HG03045 (cell line): ENCODE results near the gene HMX2.

ENCODE experiments used
- ATAC-seq: cut with Tn5 transposase; IDR thresholded peaks from one replicate; pipeline ENCODE4 v1.9.1; 2021; ENCODE audit warnings: mild to moderate bottlenecking, moderate library complexity; ENCODE audit not compliant: unreplicated experiment

HMX2 gene

DNA sequence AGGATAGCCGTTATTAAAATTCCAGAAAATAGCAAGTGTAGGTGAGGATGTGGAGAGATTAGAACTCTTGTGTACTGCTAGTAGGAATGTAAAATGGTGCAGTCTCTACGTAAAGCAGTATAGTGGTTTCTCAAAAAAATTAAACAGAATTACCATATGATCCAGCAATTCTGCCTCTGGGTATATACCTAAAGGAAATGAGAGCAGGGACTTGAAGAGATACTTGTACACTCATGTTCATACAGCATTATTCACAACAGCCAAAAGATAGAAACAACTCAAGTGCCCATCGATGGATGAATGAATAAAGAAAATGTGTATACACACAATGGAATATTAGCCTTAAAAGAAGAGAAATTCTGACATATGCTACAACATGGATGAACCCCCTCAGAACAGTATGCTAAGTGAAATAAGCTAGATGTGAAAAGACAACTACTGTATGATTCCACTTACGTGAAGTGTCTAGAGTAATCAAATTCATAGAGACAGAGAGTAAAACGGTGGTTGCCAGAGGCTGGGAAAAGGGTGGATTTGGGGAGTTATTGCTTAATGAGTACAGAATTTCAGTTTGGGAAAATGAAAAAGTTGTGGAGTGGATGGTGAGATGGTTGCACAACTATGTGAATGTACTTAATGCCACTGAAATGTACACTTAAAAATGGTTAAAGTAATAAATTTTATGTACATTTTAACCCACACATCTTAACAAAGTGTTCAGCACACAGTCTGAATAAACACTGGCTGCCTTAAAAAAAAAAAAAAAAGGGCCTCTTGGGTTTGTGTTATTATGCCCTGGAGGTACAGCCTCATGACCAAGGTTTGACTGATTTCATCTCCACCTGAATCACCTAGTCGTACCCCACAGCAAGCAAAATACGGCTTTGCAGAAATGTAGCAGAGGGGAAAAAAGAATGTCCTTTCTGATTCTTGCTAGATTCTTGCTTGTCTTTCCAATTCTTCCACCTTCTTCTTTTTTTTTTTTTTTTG lies 32.5 kb downstream of the HMX2 start:
- no peak for ATAC-seq

DNA sequence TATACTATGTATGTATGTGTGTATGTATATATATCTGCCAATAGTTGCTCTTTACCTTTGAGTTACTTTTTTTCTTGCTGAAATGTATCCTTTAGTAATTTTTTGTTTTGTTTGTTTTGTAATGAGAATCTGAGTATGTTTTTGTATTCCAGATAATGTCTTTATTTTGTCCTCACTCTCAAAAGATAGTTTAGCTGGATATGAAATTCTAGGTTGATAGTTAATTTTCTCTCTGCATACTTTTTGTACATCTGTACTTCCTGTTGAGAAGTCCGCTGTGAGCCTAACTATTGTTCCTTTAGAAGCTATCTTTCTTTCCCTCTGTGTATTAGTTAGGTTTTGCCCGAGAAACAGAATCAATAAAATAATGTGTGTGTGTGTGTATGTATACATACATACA lies 35.8 kb downstream of the HMX2 start:
- no peak for ATAC-seq

DNA sequence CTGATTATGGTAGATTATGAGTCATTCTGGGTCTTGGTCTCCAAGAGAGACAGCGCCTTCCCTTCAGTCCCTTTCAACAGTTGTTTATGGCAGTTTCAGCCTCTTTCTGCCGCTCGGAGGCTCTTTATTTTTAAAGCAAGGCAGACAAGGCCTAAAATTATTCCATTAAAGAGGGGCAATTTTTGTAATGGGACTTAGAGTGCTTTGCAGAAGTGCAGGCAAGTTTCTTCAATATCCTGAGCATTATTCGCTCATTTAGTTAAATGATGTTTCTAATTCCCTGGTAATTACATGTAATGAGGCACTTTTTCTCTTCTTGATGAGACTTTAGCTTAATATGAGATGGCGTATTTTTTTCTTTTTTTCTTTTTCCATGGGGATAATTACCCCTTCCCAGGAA lies 39.8 kb downstream of the HMX2 start:
- ATAC-seq = no peak

GRCh38 chr10:123191886-123192285 lies 44.0 kb downstream of the HMX2 start:
- ATAC-seq = no peak

DNA sequence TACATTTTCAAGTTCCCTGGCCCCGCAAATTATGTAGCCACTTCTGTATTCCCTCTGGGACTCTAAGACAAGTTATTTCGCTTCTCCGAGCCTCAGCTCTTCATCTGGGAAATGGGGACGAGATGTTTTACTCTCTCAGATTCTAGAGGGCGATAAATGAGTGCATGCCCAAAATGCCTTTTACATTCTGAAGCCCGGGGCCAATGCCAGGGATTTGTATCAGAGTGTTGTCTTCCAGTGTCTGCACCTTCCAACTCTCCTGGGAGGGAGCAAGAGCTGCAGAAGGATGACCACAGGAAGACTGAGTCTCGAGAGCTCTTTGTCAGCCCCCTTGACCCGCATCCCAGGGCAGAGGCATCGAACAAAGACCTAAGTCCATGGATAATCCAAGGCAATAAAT lies 46.1 kb downstream of the HMX2 start:
- no peak for ATAC-seq
